IMR-90 (cell line): ENCODE measurements around the gene LYZL6. TPM values are rescaled to one million over a fixed set of nuclear protein-coding genes. Genes with fewer than 3 reads are reported as not detected.

Experiments used
- ATAC-seq: fragments of 200-7000 bp; cut with Tn5 transposase; 2 replicates; pipeline ENCODE4 v1.9.1; 2020; ENCODE audit warnings: low read depth, mild to moderate bottlenecking, moderate library complexity
- BruUV-seq: library from RNA; stranded (reverse); fragments of 400-500 nt; replicated peaks from 2 replicates; lab custom pipeline; 2021; lab: Mats Ljungman, UMichigan
- CTCF ChIA-PET: fragments of 300-600 bp; formaldehyde crosslinking; extraction: SDS; loops from one replicate; lab custom pipeline; 2021; ENCODE audit warnings: antibody characterized with exemption; lab: Yijun Ruan, JAX
- POLR2A ChIA-PET: fragments of 300-600 bp; sonication (Branson Sonifier 250); formaldehyde crosslinking; loops from one replicate; lab custom pipeline; 2022; ENCODE audit warnings: antibody characterized with exemption; ENCODE audit not compliant: unreplicated experiment; lab: Charles Lee
- DNase-seq: peaks from one replicate; pipeline ENCODE4 v3.0.0; 2013
- H2AFZ ChIP-seq: replicated peaks from 2 replicates; pipeline ENCODE3; 2013; ENCODE audit warnings: low read length, mild to moderate bottlenecking; ENCODE audit not compliant: poor library complexity
- H2AK5ac ChIP-seq: 2 replicates; pipeline ENCODE4 v1.6.1; 2013; ENCODE audit warnings: low read depth, low read length, inconsistent platforms
- H2AK9ac ChIP-seq: replicated peaks from 2 replicates; pipeline ENCODE3; 2013; ENCODE audit warnings: mild to moderate bottlenecking, low read depth, low read length, moderate library complexity; ENCODE audit not compliant: poor library complexity
- H2BK120ac ChIP-seq: 2 replicates; pipeline ENCODE4 v1.6.1; 2013; ENCODE audit warnings: low read depth, low read length, inconsistent platforms
- H2BK15ac ChIP-seq: 3 replicates; pipeline ENCODE4 v1.6.1; 2013; ENCODE audit warnings: low read depth, low read length, inconsistent platforms
- H2BK20ac ChIP-seq: 2 replicates; pipeline ENCODE4 v1.6.1; 2013; ENCODE audit warnings: low read depth, mild to moderate bottlenecking, inconsistent platforms, low read length, moderate library complexity
- H2BK5ac ChIP-seq: 2 replicates; pipeline ENCODE4 v1.6.1; 2013; ENCODE audit warnings: mild to moderate bottlenecking, low read depth, low read length, inconsistent platforms; ENCODE audit not compliant: poor library complexity, severe bottlenecking
- H3K14ac ChIP-seq: replicated peaks from 2 replicates; pipeline ENCODE4 v1.6.1; 2013; ENCODE audit warnings: low read depth, low read length, inconsistent platforms
- H3K18ac ChIP-seq: 2 replicates; pipeline ENCODE4 v1.6.1; 2013; ENCODE audit warnings: low read depth, low read length, control low read depth
- H3K23ac ChIP-seq: 2 replicates; pipeline ENCODE4 v1.6.1; 2013; ENCODE audit warnings: low read depth, low read length, inconsistent platforms
- H3K27ac ChIP-seq: 2 replicates; pipeline ENCODE4 v1.5.1; 2013; ENCODE audit warnings: mild to moderate bottlenecking, control low read depth, low read length; ENCODE audit not compliant: insufficient read depth
- H3K27me3 ChIP-seq: 2 replicates; pipeline ENCODE4 v1.6.1; 2013; ENCODE audit warnings: low read length; ENCODE audit not compliant: control insufficient read depth, insufficient read depth
- H3K36me3 ChIP-seq: 2 replicates; pipeline ENCODE4 v1.6.1; 2013; ENCODE audit warnings: low read length, mixed read lengths; ENCODE audit not compliant: control insufficient read depth, insufficient read depth
- H3K4ac ChIP-seq: 2 replicates; pipeline ENCODE4 v1.6.1; 2013; ENCODE audit warnings: low read depth, low read length, inconsistent platforms
- H3K4me1 ChIP-seq: 2 replicates; pipeline ENCODE4 v1.6.1; 2013; ENCODE audit warnings: low read length, mixed read lengths; ENCODE audit not compliant: control insufficient read depth, insufficient read depth
- H3K4me2 ChIP-seq: 2 replicates; pipeline ENCODE4 v1.6.1; 2013; ENCODE audit warnings: low read depth, mild to moderate bottlenecking, control low read depth, low read length, moderate library complexity
- H3K4me3 ChIP-seq: 2 replicates; pipeline ENCODE4 v1.5.1; 2013; ENCODE audit warnings: low read depth, mild to moderate bottlenecking, control low read depth, low read length, moderate library complexity; ENCODE audit not compliant: insufficient read depth
- H3K56ac ChIP-seq: 2 replicates; pipeline ENCODE4 v1.6.1; 2013; ENCODE audit warnings: low read length, inconsistent platforms; ENCODE audit not compliant: insufficient read depth; ENCODE audit errors: extremely low read depth
- H3K79me1 ChIP-seq, 2 experiments: 2 replicates each; pipeline ENCODE4 v1.6.1; 2013; ENCODE audit warnings: low read length in 2 of 2, inconsistent platforms in 1 of 2, low read depth in 1 of 2
- H3K9ac ChIP-seq: 2 replicates; pipeline ENCODE4 v1.6.1; 2013; ENCODE audit warnings: low read depth, low read length, control low read depth
- H3K9me1 ChIP-seq: 2 replicates; pipeline ENCODE4 v1.6.1; 2013; ENCODE audit warnings: low read length, inconsistent platforms; ENCODE audit not compliant: insufficient read depth
- H3K9me3 ChIP-seq: 2 replicates; pipeline ENCODE4 v1.6.1; 2013; ENCODE audit warnings: low read length; ENCODE audit not compliant: control insufficient read depth, insufficient read depth
- H4K20me1 ChIP-seq: 2 replicates; pipeline ENCODE4 v1.6.1; 2013; ENCODE audit warnings: low read length, inconsistent platforms; ENCODE audit not compliant: insufficient read depth
- H4K5ac ChIP-seq: 2 replicates; pipeline ENCODE4 v1.6.1; 2013; ENCODE audit warnings: mild to moderate bottlenecking, low read depth, low read length, control low read depth
- H4K8ac ChIP-seq, 2 experiments: 2 replicates each; pipeline ENCODE4 v1.6.1; 2013; ENCODE audit warnings: low read depth in 2 of 2, low read length in 2 of 2, control low read depth in 1 of 2, inconsistent platforms in 1 of 2
- H4K91ac ChIP-seq: 2 replicates; pipeline ENCODE4 v1.6.1; 2013; ENCODE audit warnings: low read depth, low read length, inconsistent platforms; ENCODE audit not compliant: insufficient read depth
- BHLHE40 ChIP-seq: fragments of 150-350 bp; IDR thresholded peaks from 2 replicates; pipeline ENCODE4 v1.6.1; 2016; ENCODE audit warnings: mild to moderate bottlenecking, low read depth, low read length
- CEBPB ChIP-seq: IDR thresholded peaks from 2 replicates; pipeline ENCODE4 v1.6.1; 2012; ENCODE audit warnings: low read depth, low read length, improper control_type of control experiment
- CHD1 ChIP-seq: IDR thresholded peaks from 2 replicates; pipeline ENCODE4 v1.6.1; 2012; ENCODE audit warnings: low read depth, low read length, improper control_type of control experiment
- FOS ChIP-seq: fragments of 150-350 bp; IDR thresholded peaks from 2 replicates; pipeline ENCODE4 v1.6.1; 2016; ENCODE audit warnings: low read depth, low read length
- MAFK ChIP-seq: IDR thresholded peaks from 2 replicates; pipeline ENCODE4 v1.6.1; 2012; ENCODE audit warnings: low read depth, low read length, improper control_type of control experiment
- MAZ ChIP-seq: IDR thresholded peaks from 2 replicates; pipeline ENCODE4 v1.6.1; 2012; ENCODE audit warnings: low read depth, mild to moderate bottlenecking, low read length, improper control_type of control experiment, moderate library complexity, borderline replicate concordance
- MXI1 ChIP-seq: IDR thresholded peaks from 2 replicates; pipeline ENCODE4 v1.6.1; 2012; ENCODE audit warnings: low read depth, mild to moderate bottlenecking, low read length, moderate library complexity, borderline replicate concordance
- NFE2L2 ChIP-seq: fragments of 150-350 bp; IDR thresholded peaks from 2 replicates; pipeline ENCODE4 v1.6.1; 2016; ENCODE audit warnings: low read depth, mild to moderate bottlenecking, low read length
- POLR2A ChIP-seq: IDR thresholded peaks from 2 replicates; pipeline ENCODE4 v1.6.1; 2012; ENCODE audit warnings: mild to moderate bottlenecking, low read depth, low read length
- RAD21 ChIP-seq: IDR thresholded peaks from 2 replicates; pipeline ENCODE4 v1.6.1; 2012; ENCODE audit warnings: low read length, improper control_type of control experiment
- RCOR1 ChIP-seq: IDR thresholded peaks from 2 replicates; pipeline ENCODE4 v1.6.1; 2012; ENCODE audit warnings: mild to moderate bottlenecking, low read length, improper control_type of control experiment; ENCODE audit not compliant: insufficient replicate concordance
- RFX5 ChIP-seq: IDR thresholded peaks from 2 replicates; pipeline ENCODE4 v1.8.0; 2012; ENCODE audit warnings: low read depth, mild to moderate bottlenecking, low read length, moderate library complexity
- SMC3 ChIP-seq: fragments of 150-350 bp; IDR thresholded peaks from 2 replicates; pipeline ENCODE4 v1.6.1; 2016; ENCODE audit warnings: low read depth, mild to moderate bottlenecking, antibody characterized with exemption, low read length, moderate library complexity
- WGBS, 2 experiments: methylation state at CpG; one replicate each; pipeline versions ENCODE4 v1.1.5 to v1.1.7; 2013; ENCODE audit warnings: missing lambda C conversion rate in 2 of 2; ENCODE audit not compliant: insufficient read length in 1 of 2; ENCODE audit errors: extremely low coverage in 2 of 2; 5-methylcytosine and 5-hydroxymethylcytosine counted together
- dilution Hi-C: fragments of 300-500 bp; cut with HindIII; formaldehyde crosslinking; loops from one replicate; pipeline ENCODE4 v1.14.3; 2018; ENCODE audit warnings: low sequenced_read_pairs; ENCODE audit not compliant: unreplicated experiment
- in situ Hi-C: fragments of 300-500 bp; cut with MboI; formaldehyde crosslinking; loops from 3 replicates; pipeline ENCODE4 v1.14.3; 2019; ENCODE audit warnings: low sequenced_read_pairs, inconsistent platforms, mixed read lengths
- intact Hi-C: fragments of 100-400 bp; cut with micrococcal nuclease; formaldehyde crosslinking; loops from 2 replicates; pipeline ENCODE4 v1.10.0; 2022
- polyA plus RNA-seq, 3 experiments: library from polyadenylated mRNA; depleted of rRNA; stranded (reverse); fragments of >200 nt; gene quantifications; 2 replicates each; pipeline ENCODE4 v1.2.3, GENCODE V29; 2012; ENCODE audit warnings: low replicate concordance in 1 of 3
- total RNA-seq: library from RNA; depleted of rRNA; stranded (reverse); fragments of >200 nt; gene quantifications from 2 replicates; pipeline ENCODE4 v1.2.3, GENCODE V29; 2012
- TF ChIP-seq, protein P1 (sequence below): fragments of 150-350 bp; IDR thresholded peaks from 2 replicates; pipeline ENCODE4 v1.6.1; 2016; ENCODE audit warnings: low read depth, mild to moderate bottlenecking, low read length, moderate library complexity, borderline replicate concordance
- TF ChIP-seq, protein P2 (sequence below): conservative IDR thresholded peaks from 2 replicates; pipeline ENCODE4 v1.5.1; 2012; ENCODE audit warnings: mild to moderate bottlenecking, low read depth, low read length, improper control_type of control experiment
- TF ChIP-seq, protein P3 (sequence below): fragments of 150-350 bp; IDR thresholded peaks from 2 replicates; pipeline ENCODE4 v1.6.1; 2017; ENCODE audit warnings: mild to moderate bottlenecking, antibody characterized with exemption, low read length, low read depth

The LYZL6 gene
- total and polyA plus RNA-seq, 2 of the 4 experiments (the other 2 are of a cell fraction) = not detected

DNA sequence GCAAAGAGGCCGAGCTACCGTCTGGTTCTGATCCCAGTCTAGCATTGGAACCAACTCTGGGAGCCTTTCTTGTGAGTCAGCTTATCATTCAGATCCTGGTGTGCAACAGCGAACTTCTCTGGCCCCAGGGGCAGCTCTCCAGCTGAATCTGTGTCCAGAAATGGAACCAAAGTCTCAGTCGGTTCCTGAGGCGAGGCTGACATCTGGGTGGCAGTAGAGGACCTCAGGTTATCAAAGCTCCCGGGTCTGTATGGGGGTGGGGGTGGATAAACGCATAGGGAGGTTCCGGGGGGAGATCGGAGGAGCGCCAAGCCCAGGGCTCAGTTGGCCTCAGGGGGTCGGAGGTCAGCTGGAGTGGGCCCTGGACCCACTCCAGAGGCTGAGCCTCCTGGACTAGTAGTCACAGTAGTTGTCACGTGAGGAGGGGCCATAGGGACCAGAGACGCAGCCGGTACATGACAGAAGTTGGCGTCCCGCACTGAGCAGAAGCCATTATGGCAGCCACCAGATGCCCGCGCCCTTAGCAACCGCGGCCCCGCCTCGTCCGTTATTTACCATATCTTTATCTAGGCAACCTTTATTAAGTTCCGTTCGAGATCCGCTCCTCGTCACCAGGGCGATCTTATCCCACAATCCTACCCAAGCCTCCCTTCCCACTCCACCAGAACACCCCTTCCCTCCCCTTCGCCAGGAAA is 25.8 kb downstream of the LYZL6 start:
- no peak overlapping the region for H3K14ac ChIP-seq
- no peak overlapping the region for H3K56ac ChIP-seq
- H2AFZ ChIP-seq = no peak overlapping the region
- no peak overlapping the region for H4K5ac ChIP-seq
- no peak overlapping the region for H3K9ac ChIP-seq
- H2BK5ac ChIP-seq = no peak overlapping the region
- 75% methylated on average over 10 of the region's 29 CpGs; no CpG with 5 or more reads in 1 of the 2 experiments for WGBS, 2 experiments
- DNase-seq = no peak
- no peaks in the 10 kb centered on the region for H3K9me1 ChIP-seq
- no peak overlapping the region for H3K4ac ChIP-seq
- in situ Hi-C loops = no loop called here
- no peaks in the 10 kb centered on the region for H3K9me3 ChIP-seq
- ATAC-seq = no peak
- no peak overlapping the region for H3K18ac ChIP-seq
- H2BK20ac ChIP-seq = no peak overlapping the region
- no peak for TF ChIP-seq BHLHE40
- TF ChIP-seq, protein P1, sequence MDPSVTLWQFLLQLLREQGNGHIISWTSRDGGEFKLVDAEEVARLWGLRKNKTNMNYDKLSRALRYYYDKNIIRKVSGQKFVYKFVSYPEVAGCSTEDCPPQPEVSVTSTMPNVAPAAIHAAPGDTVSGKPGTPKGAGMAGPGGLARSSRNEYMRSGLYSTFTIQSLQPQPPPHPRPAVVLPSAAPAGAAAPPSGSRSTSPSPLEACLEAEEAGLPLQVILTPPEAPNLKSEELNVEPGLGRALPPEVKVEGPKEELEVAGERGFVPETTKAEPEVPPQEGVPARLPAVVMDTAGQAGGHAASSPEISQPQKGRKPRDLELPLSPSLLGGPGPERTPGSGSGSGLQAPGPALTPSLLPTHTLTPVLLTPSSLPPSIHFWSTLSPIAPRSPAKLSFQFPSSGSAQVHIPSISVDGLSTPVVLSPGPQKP = no peak
- no peak for TF ChIP-seq MAFK
- no peak for TF ChIP-seq CEBPB
- TF ChIP-seq, protein P2, sequence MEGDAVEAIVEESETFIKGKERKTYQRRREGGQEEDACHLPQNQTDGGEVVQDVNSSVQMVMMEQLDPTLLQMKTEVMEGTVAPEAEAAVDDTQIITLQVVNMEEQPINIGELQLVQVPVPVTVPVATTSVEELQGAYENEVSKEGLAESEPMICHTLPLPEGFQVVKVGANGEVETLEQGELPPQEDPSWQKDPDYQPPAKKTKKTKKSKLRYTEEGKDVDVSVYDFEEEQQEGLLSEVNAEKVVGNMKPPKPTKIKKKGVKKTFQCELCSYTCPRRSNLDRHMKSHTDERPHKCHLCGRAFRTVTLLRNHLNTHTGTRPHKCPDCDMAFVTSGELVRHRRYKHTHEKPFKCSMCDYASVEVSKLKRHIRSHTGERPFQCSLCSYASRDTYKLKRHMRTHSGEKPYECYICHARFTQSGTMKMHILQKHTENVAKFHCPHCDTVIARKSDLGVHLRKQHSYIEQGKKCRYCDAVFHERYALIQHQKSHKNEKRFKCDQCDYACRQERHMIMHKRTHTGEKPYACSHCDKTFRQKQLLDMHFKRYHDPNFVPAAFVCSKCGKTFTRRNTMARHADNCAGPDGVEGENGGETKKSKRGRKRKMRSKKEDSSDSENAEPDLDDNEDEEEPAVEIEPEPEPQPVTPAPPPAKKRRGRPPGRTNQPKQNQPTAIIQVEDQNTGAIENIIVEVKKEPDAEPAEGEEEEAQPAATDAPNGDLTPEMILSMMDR = no peak
- TF ChIP-seq RFX5 = no peak
- no peak for TF ChIP-seq FOS
- no peak for TF ChIP-seq RAD21
- no peak for TF ChIP-seq SMC3
- TF ChIP-seq POLR2A = no peak
- TF ChIP-seq, protein P3, sequence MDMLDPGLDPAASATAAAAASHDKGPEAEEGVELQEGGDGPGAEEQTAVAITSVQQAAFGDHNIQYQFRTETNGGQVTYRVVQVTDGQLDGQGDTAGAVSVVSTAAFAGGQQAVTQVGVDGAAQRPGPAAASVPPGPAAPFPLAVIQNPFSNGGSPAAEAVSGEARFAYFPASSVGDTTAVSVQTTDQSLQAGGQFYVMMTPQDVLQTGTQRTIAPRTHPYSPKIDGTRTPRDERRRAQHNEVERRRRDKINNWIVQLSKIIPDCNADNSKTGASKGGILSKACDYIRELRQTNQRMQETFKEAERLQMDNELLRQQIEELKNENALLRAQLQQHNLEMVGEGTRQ = no peak
- TF ChIP-seq MXI1 = no peak
- no peak for TF ChIP-seq NFE2L2
- no peak for TF ChIP-seq CHD1
- no peak for TF ChIP-seq MAZ
- no peak for TF ChIP-seq RCOR1
- CTCF ChIA-PET = no interaction called here
- H3K4me3 ChIP-seq = no peak overlapping the region
- H3K23ac ChIP-seq = no peak overlapping the region
- H2BK120ac ChIP-seq = no peak overlapping the region
- intact Hi-C loops = no loop called here
- BruUV-seq = no TSS peak
- H4K91ac ChIP-seq = no peak overlapping the region
- no peak overlapping the region for H4K8ac ChIP-seq
- no peaks in the 10 kb centered on the region for H3K79me1 ChIP-seq
- POLR2A ChIA-PET = no interaction called here
- no peak overlapping the region for H2AK9ac ChIP-seq
- H3K27me3 ChIP-seq = no peaks in the 10 kb centered on the region
- dilution Hi-C loops = no loop called here
- no peaks in the 10 kb centered on the region for H3K4me1 ChIP-seq
- H3K4me2 ChIP-seq = no peak overlapping the region
- no peak overlapping the region for H2AK5ac ChIP-seq
- H4K20me1 ChIP-seq = no peaks in the 10 kb centered on the region
- H3K27ac ChIP-seq = no peak overlapping the region
- H3K36me3 ChIP-seq = no peaks in the 10 kb centered on the region
- H2BK15ac ChIP-seq = no peak overlapping the region
